Adrenal gland (tissue), 12 donors: ENCODE measurements around the gene BIRC3. TPM values are rescaled to one million over a fixed set of nuclear protein-coding genes. Genes with fewer than 3 reads are reported as not detected.

Source experiments
- DNase-seq, 7 donors: peaks; one replicate each; pipeline ENCODE4 v3.0.0-alpha.2; 2019 to 2020
- H3K27ac ChIP-seq, 5 donors: fragments of 200-600 bp; sonication (generic) in 4 of 5; 1 replicate in 3 of 5; 2 replicates in 2 of 5; pipeline versions ENCODE4 v1.5.1 to v1.8.0; 2016 to 2020; ENCODE audit warnings: mild to moderate bottlenecking in 1 of 5
- H3K27me3 ChIP-seq: fragments of 200-600 bp; 2 replicates; pipeline ENCODE4 v1.8.0; 2021
- H3K36me3 ChIP-seq, 2 donors: fragments of 200-600 bp; replicated peaks in 1 of 2; 1 replicate in 1 of 2; 2 replicates in 1 of 2; pipeline versions ENCODE4 v1.5.1 to v1.8.0; 2018 to 2022
- H3K4me1 ChIP-seq, 2 donors: fragments of 200-600 bp; replicated peaks in 1 of 2; 1 replicate in 1 of 2; 2 replicates in 1 of 2; pipeline versions ENCODE4 v1.5.1 to v1.8.0; 2018 to 2021
- H3K4me3 ChIP-seq, 4 donors: fragments of 200-600 bp; sonication (generic) in 3 of 4; one replicate each; pipeline ENCODE4 v1.5.1; 2016 to 2018
- H3K9me3 ChIP-seq, 3 donors: fragments of 200-600 bp; sonication (generic) in 1 of 3; replicated peaks in 1 of 3; 1 replicate in 2 of 3; 2 replicates in 1 of 3; pipeline versions ENCODE4 v1.5.1 to v1.8.0; 2016 to 2021
- POLR2A ChIP-seq, 2 donors: fragments of 450-650 bp; IDR thresholded peaks; one replicate each; pipeline ENCODE4 v1.6.1; 2017; ENCODE audit warnings: antibody characterized with exemption in 2 of 2, mild to moderate bottlenecking in 2 of 2, moderate library complexity in 1 of 2
- WGBS, 4 donors: extraction: QIAGEN DNeasy Blood & Tissue Kit in 2 of 4; methylation state at CpG; one replicate each; pipeline versions ENCODE4 v1.1.5 to v1.1.7; 2013 to 2017; 5-methylcytosine and 5-hydroxymethylcytosine counted together
- intact Hi-C, 2 donors: fragments of 100-400 bp; cut with DNase I; formaldehyde crosslinking; loops; one replicate each; pipeline versions ENCODE4 v1.14.1 to v1.15.0; 2022 to 2023
- polyA plus RNA-seq, 3 donors: library from polyadenylated mRNA; stranded (reverse); fragments of 200-250 nt in 2 of 3; fragments of 350-450 nt in 1 of 3; fragmentation: Illumina TruSeq in 1 of 3; extraction: RNeasy Lipid Tissue Mini Kit (QIAGEN cat#74804) in 1 of 3; gene quantifications; one replicate each; pipeline ENCODE4 v1.2.3, GENCODE V29; 2013 to 2014
- total RNA-seq, 9 donors: library from RNA; depleted of rRNA in 4 of 9; stranded (reverse); fragments of >200 nt in 4 of 9; fragments of 120-200 nt in 1 of 9; fragmentation: NEBNext Ultra II Directional in 1 of 9; extraction: Animal tissue kit (Norgen Biotek cat#: 25700) in 1 of 9; gene quantifications; one replicate each; pipeline versions ENCODE4 v1.1.0 to v1.2.4, GENCODE V29; 2013 to 2023
- TF ChIP-seq, protein P1 (sequence below), 6 experiments: fragments of 450-650 bp in 4 of 6; fragments of 200-600 bp in 2 of 6; sonication (generic) in 1 of 6; IDR thresholded peaks; 1 replicate in 5 of 6; 2 replicates in 1 of 6; pipeline versions ENCODE4 v1.5.1 to v1.8.0; 2016 to 2021; ENCODE audit warnings: antibody characterized with exemption in 6 of 6, mild to moderate bottlenecking in 2 of 6, moderate library complexity in 1 of 6
- donor health status: healthy with polysubstance abuse.
- donor health status: Bipolar disorder and iron deficiency.
- donor health status: DM: yes; HTN: yes; CAD: no.
- donor health status: DM: no; HTN: no; CAD: no.
- donor health status: DM: no; HTN: no; CAD: no.
- donor health status: DM: yes; HTN: yes; CAD: no.

Gene BIRC3
- total and polyA plus RNA-seq, 12 donors: 0.48 to 8.6 (median 3.1) TPM

DNA sequence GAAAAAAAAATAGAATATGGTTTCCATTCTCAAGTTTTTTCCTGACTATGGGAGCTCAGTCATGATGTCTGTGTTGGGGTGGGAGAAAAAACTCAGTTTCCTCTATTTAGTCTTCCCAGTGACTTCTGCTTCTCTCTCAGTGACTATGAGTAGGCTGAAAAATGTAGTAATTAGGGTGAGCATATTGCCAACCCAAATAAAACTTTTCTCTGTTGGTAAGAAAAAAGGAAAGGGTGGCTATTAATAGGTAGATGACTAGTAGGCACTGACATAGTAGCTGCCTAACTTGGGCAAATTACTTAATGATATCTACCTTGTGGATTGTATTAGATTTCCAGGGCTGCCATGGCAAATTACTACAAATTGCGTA lies 34.2 kb upstream of the BIRC3 start:
- intact Hi-C loops: loop anchor here in 1 of 2 donors (10.0 kb wide), 1 partner anchor 212 kb away; no protein-coding TSS in a partner anchor
- TF ChIP-seq, protein P1, sequence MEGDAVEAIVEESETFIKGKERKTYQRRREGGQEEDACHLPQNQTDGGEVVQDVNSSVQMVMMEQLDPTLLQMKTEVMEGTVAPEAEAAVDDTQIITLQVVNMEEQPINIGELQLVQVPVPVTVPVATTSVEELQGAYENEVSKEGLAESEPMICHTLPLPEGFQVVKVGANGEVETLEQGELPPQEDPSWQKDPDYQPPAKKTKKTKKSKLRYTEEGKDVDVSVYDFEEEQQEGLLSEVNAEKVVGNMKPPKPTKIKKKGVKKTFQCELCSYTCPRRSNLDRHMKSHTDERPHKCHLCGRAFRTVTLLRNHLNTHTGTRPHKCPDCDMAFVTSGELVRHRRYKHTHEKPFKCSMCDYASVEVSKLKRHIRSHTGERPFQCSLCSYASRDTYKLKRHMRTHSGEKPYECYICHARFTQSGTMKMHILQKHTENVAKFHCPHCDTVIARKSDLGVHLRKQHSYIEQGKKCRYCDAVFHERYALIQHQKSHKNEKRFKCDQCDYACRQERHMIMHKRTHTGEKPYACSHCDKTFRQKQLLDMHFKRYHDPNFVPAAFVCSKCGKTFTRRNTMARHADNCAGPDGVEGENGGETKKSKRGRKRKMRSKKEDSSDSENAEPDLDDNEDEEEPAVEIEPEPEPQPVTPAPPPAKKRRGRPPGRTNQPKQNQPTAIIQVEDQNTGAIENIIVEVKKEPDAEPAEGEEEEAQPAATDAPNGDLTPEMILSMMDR (IDR thresholded peaks at IDR 0.05): no peak
- TF ChIP-seq POLR2A (IDR thresholded peaks at IDR 0.05): no peak
- H3K27me3 ChIP-seq: no peaks in the 10 kb centered on the region
- no peak overlapping the region for H3K4me3 ChIP-seq
- no peaks in the 10 kb centered on the region for H3K9me3 ChIP-seq
- H3K36me3 ChIP-seq: no peaks in the 10 kb centered on the region
- H3K27ac ChIP-seq: no peak overlapping the region
- WGBS, 4 donors: 88 to 100% (median 92%) methylated on average over 1 of the region's 1 CpG
- no peak for DNase-seq
- H3K4me1 ChIP-seq: peaks cover 0 to 8% of the 10 kb centered on the region in 2 donors

DNA sequence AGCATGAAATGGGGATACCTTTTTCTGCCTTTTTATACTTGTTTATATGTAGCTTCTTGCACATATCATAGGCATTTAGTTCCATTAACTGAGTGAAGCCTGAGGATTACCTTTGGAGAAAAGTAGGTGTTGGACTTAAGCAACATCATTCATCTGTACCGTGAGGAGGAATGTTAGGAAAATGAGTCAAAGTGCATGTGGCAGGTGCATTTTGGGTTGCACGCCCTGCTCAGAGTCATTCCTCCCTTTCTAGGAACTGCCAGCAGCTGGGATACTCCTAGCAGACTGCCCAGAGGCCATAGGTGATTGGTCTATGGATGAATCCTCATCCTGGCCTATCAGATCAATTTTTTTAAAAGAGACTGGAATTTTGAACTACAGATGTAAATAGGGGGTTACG lies 33.3 kb upstream of the BIRC3 start:
- TF ChIP-seq POLR2A (IDR thresholded peaks at IDR 0.05): no peak
- TF ChIP-seq, protein P1 (IDR thresholded peaks at IDR 0.05): no peak
- Histone ChIP-seq H3K4me1 (peaks cover 0 to 17% of the 10 kb centered on the region in 2 donors), H3K27ac (no peak overlapping the region), H3K9me3 (no peaks in the 10 kb centered on the region), H3K4me3 (no peak overlapping the region), H3K36me3 (no peaks in the 10 kb centered on the region), H3K27me3 (no peaks in the 10 kb centered on the region)
- DNase-seq: no peak
- WGBS, 4 donors: 89 to 95% (median 95%) methylated on average over 3 of the region's 3 CpGs
- intact Hi-C loops: loop anchor here in 1 of 2 donors (10.0 kb wide), 1 partner anchor 211 kb away; no protein-coding TSS in a partner anchor

DNA sequence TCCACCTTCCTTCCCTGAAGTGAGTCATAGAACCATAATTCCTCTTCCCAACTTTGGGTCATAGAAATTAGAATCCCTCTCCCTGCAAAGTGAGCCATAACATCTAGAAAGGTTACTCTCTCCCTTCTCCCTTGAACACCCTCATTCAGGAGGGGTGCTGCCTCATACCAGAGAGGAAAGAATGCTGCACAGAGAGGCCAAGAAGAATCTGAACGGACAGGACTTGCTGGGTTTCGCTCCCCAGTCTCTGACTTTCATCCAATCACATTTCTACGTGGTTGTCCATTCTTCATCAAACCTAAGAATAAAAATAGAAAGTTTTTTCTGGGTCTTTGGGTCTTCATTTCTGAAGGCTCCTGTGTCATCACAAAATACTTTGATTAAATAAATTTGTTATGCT lies 31.0 kb upstream of the BIRC3 start:
- no peak for DNase-seq
- Histone ChIP-seq H3K9me3 (no peaks in the 10 kb centered on the region), H3K27ac (no peak overlapping the region), H3K36me3 (no peaks in the 10 kb centered on the region), H3K4me3 (no peak overlapping the region), H3K4me1 (peaks cover 0 to 14% of the 10 kb centered on the region in 2 donors), H3K27me3 (no peaks in the 10 kb centered on the region)
- 91 to 95% (median 93%) methylated on average over 3 of the region's 3 CpGs for WGBS, 4 donors
- TF ChIP-seq, protein P1 (IDR thresholded peaks at IDR 0.05): no peak
- no peak for TF ChIP-seq POLR2A (IDR thresholded peaks at IDR 0.05)
- intact Hi-C loops: loop anchor here in 1 of 2 donors (10.0 kb wide), 1 partner anchor 209 kb away; no protein-coding TSS in a partner anchor

DNA sequence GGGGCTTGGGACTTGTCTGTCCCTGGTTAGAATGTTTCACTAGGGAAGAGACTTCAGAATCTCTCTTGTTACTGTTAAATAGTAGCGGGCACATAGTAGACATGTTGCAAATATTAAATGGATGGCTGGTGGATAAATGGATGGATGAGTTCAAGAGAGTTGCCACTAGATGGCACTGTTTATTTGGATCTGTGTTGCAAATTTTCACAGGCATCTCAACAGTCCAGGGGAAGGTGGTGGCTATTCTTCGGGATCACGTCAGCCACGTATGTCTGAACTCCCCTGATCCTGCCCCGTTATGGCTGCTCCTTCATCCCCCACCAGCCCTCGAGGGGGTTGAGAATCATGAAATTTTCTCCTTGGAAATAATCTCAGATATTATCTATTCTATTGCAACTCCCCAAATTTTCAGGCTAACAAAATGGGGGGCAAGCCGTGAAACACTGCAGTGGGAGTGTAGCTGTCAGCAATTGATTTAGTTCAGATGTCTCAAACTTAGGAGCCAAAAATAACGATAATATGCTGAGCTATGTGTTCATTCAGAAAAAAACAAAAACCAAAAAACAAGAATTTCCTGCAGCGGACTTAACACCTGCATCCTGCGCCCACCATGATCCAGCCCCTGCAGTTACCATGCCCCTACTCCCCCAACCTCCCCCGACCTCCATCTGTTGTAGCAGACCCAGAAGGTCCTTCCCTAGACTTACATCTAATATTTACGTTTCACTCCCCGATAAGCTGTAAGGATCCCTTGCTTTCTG lies 29.1 kb upstream of the BIRC3 start:
- Histone ChIP-seq H3K27me3 (no peaks in the 10 kb centered on the region), H3K36me3 (no peaks in the 10 kb centered on the region), H3K4me3 (peak overlapping the region in 1 of 4 donors; percentile 39), H3K9me3 (no peaks in the 10 kb centered on the region), H3K4me1 (peaks cover 0 to 14% of the 10 kb centered on the region in 2 donors), H3K27ac (no peak overlapping the region)
- 26 to 29% (median 27%) methylated on average over 13 of the region's 13 CpGs for WGBS, 4 donors
- intact Hi-C loops: loop anchor here in 1 of 2 donors (10.0 kb wide), 1 partner anchor 207 kb away; no protein-coding TSS in a partner anchor
- no peak for TF ChIP-seq POLR2A (IDR thresholded peaks at IDR 0.05)
- TF ChIP-seq, protein P1 (IDR thresholded peaks at IDR 0.05): peak; percentile 72 to 86 (median 79)
- DNase-seq: peak; percentile 32 to 75 (median 47)
